WTC11 (cell line): Measurements from ENCODE around the gene GID4. TPM values are rescaled to one million over a fixed set of nuclear protein-coding genes. Genes with fewer than 3 reads are reported as not detected.

Experiments used
- ATAC-seq: fragments of 200-7000 bp; cut with Tn5 transposase; 2 replicates; pipeline ENCODE4 v1.10.0; 2021; ENCODE audit warnings: mild to moderate bottlenecking, moderate library complexity
- CTCF ChIA-PET: fragments of 300-600 bp; sonication (Branson Sonifier 250); formaldehyde crosslinking; loops from one replicate; lab custom pipeline; 2021; ENCODE audit warnings: antibody characterized with exemption; lab: Charles Lee
- POLR2A ChIA-PET: fragments of 350-600 bp; sonication (Branson Sonifier 250); formaldehyde crosslinking; loops from one replicate; lab custom pipeline; 2021; ENCODE audit warnings: antibody characterized with exemption; lab: Charles Lee
- DNase-seq: peaks from one replicate; pipeline ENCODE4 v3.0.0; 2021; ENCODE audit warnings: low spot score
- H3K27ac Mint-ChIP-seq: 2 replicates; pipeline ENCODE4 v1.8.0; 2021; ENCODE audit warnings: mixed read lengths
- H3K27me3 Mint-ChIP-seq: 2 replicates; pipeline ENCODE4 v1.8.0; 2021; ENCODE audit warnings: low read depth, mild to moderate bottlenecking, moderate library complexity, mixed read lengths
- H3K36me3 Mint-ChIP-seq: 2 replicates; pipeline ENCODE4 v1.8.0; 2021; ENCODE audit warnings: mixed read lengths
- H3K4me1 Mint-ChIP-seq: 2 replicates; pipeline ENCODE4 v1.8.0; 2022; ENCODE audit warnings: mixed read lengths
- H3K4me3 Mint-ChIP-seq: 2 replicates; pipeline ENCODE4 v1.8.0; 2021; ENCODE audit warnings: mild to moderate bottlenecking, moderate library complexity, mixed read lengths
- H3K9me3 Mint-ChIP-seq: 2 replicates; pipeline ENCODE4 v1.8.0; 2021; ENCODE audit warnings: mixed read lengths
- ATF1 ChIP-seq: sonication (generic); formaldehyde crosslinking; IDR thresholded peaks from 2 replicates; pipeline ENCODE4 v1.8.1; 2023; ENCODE audit warnings: mild to moderate bottlenecking, moderate library complexity, missing genetic modification reagents
- CREM ChIP-seq: sonication (generic); formaldehyde crosslinking; IDR thresholded peaks from 2 replicates; pipeline ENCODE4 v1.8.1; 2022; ENCODE audit warnings: mild to moderate bottlenecking, missing genetic modification reagents, moderate library complexity
- FOXJ3 ChIP-seq: sonication (generic); formaldehyde crosslinking; IDR thresholded peaks from 2 replicates; pipeline ENCODE4 v1.9.0; 2021; ENCODE audit warnings: missing genetic modification reagents, mild to moderate bottlenecking, borderline replicate concordance
- FOXP4 ChIP-seq: sonication (generic); formaldehyde crosslinking; IDR thresholded peaks from 2 replicates; pipeline ENCODE4 v1.8.0; 2022; ENCODE audit warnings: mild to moderate bottlenecking, missing genetic modification reagents
- GRHL2 ChIP-seq: fragments of 250-450 bp; sonication (Bioruptor Pico); IDR thresholded peaks from 2 replicates; pipeline ENCODE4 v1.8.0; 2022; ENCODE audit warnings: mild to moderate bottlenecking, moderate library complexity; ENCODE audit not compliant: insufficient replicate concordance, severe bottlenecking
- KAT7 ChIP-seq: sonication (generic); formaldehyde crosslinking; IDR thresholded peaks from 2 replicates; pipeline ENCODE4 v1.8.1; 2023; ENCODE audit warnings: missing genetic modification reagents, mild to moderate bottlenecking, borderline replicate concordance
- MXD4 ChIP-seq: fragments of 250-450 bp; sonication (Bioruptor Pico); IDR thresholded peaks from 2 replicates; pipeline ENCODE4 v1.8.0; 2021; ENCODE audit warnings: mild to moderate bottlenecking, moderate library complexity, borderline replicate concordance
- NR3C1 ChIP-seq: sonication (generic); formaldehyde crosslinking; conservative IDR thresholded peaks from 2 replicates; pipeline ENCODE4 v1.8.1; 2023; ENCODE audit warnings: low read depth, mild to moderate bottlenecking, missing genetic modification reagents
- SMAD3 ChIP-seq: sonication (generic); formaldehyde crosslinking; IDR thresholded peaks from 2 replicates; pipeline ENCODE4 v1.8.0; 2022; ENCODE audit warnings: missing genetic modification reagents, mild to moderate bottlenecking, borderline replicate concordance
- SMAD4 ChIP-seq: sonication (generic); formaldehyde crosslinking; IDR thresholded peaks from 2 replicates; pipeline ENCODE4 v1.8.0; 2022; ENCODE audit warnings: mild to moderate bottlenecking, missing genetic modification reagents
- SOX15 ChIP-seq: fragments of 250-450 bp; sonication (Bioruptor Pico); IDR thresholded peaks from 2 replicates; pipeline ENCODE4 v1.9.0; 2021; ENCODE audit warnings: mild to moderate bottlenecking
- TP53 ChIP-seq: sonication (generic); formaldehyde crosslinking; IDR thresholded peaks from 2 replicates; pipeline ENCODE4 v1.8.1; 2023; ENCODE audit warnings: mild to moderate bottlenecking, missing genetic modification reagents
- USF2 ChIP-seq: sonication (generic); formaldehyde crosslinking; IDR thresholded peaks from 2 replicates; pipeline ENCODE4 v1.8.1; 2023; ENCODE audit warnings: mild to moderate bottlenecking, missing genetic modification reagents, moderate library complexity
- ZBTB21 ChIP-seq: sonication (generic); formaldehyde crosslinking; IDR thresholded peaks from 2 replicates; pipeline ENCODE4 v1.8.1; 2023; ENCODE audit warnings: mild to moderate bottlenecking, missing genetic modification reagents, borderline replicate concordance
- ZNF219 ChIP-seq: sonication (generic); formaldehyde crosslinking; IDR thresholded peaks from 2 replicates; pipeline ENCODE4 v1.8.0; 2023; ENCODE audit warnings: missing genetic modification reagents, mild to moderate bottlenecking, borderline replicate concordance
- ZNF425 ChIP-seq: fragments of 250-450 bp; sonication (Bioruptor Pico); conservative IDR thresholded peaks from 2 replicates; pipeline ENCODE4 v1.9.0; 2021; ENCODE audit warnings: mild to moderate bottlenecking
- total RNA-seq: library from RNA; stranded (reverse); gene quantifications from 3 replicates; pipeline ENCODE4 v1.2.3, GENCODE V29; 2021
- TF ChIP-seq, protein P1 (sequence below): sonication (generic); formaldehyde crosslinking; IDR thresholded peaks from 2 replicates; pipeline ENCODE4 v1.8.1; 2023; ENCODE audit warnings: mild to moderate bottlenecking, moderate library complexity, missing genetic modification reagents
- TF ChIP-seq, protein P2 (sequence below): fragments of 250-450 bp; sonication (Bioruptor Pico); IDR thresholded peaks from 2 replicates; pipeline ENCODE4 v1.9.0; 2021; ENCODE audit warnings: mild to moderate bottlenecking
- TF ChIP-seq, protein P3 (sequence below): fragments of 250-450 bp; sonication (Bioruptor Pico); IDR thresholded peaks from 2 replicates; pipeline ENCODE4 v1.9.0; 2021; ENCODE audit warnings: moderate library complexity, mild to moderate bottlenecking, inconsistent platforms, borderline replicate concordance

GID4 gene
- total RNA-seq, 1 experiment from 2014 or later: 16.0 TPM

- H3K36me3 Mint-ChIP-seq: peaks cover 6% of the 10 kb centered on the region; the same call in 1 of the 2 replicates
- no peak for ATAC-seq
- CTCF ChIA-PET: no interaction called here
- DNase-seq: no peak
- H3K4me3 Mint-ChIP-seq: no peak overlapping the region
- no peaks in the 10 kb centered on the region for H3K4me1 Mint-ChIP-seq
- POLR2A ChIA-PET: no interaction called here
- no peak for TF ChIP-seq MXD4 (CRISPR knock-in tag)
- TF ChIP-seq TP53: no peak
- no peak for TF ChIP-seq ZBTB21
- TF ChIP-seq CREM (CRISPR knock-in tag): no peak
- TF ChIP-seq USF2 (CRISPR knock-in tag): no peak
- no peak for TF ChIP-seq ZNF219 (CRISPR knock-in tag)
- no peak for TF ChIP-seq SMAD3 (CRISPR knock-in tag)
- no peak for TF ChIP-seq FOXJ3
- no peak for TF ChIP-seq KAT7 (CRISPR knock-in tag)
- TF ChIP-seq GRHL2 (CRISPR knock-in tag): no peak
- TF ChIP-seq, protein P1, sequence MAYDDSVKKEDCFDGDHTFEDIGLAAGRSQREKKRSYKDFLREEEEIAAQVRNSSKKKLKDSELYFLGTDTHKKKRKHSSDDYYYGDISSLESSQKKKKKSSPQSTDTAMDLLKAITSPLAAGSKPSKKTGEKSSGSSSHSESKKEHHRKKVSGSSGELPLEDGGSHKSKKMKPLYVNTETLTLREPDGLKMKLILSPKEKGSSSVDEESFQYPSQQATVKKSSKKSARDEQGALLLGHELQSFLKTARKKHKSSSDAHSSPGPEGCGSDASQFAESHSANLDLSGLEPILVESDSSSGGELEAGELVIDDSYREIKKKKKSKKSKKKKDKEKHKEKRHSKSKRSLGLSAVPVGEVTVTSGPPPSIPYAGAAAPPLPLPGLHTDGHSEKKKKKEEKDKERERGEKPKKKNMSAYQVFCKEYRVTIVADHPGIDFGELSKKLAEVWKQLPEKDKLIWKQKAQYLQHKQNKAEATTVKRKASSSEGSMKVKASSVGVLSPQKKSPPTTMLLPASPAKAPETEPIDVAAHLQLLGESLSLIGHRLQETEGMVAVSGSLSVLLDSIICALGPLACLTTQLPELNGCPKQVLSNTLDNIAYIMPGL (CRISPR knock-in tag): no peak
- TF ChIP-seq ATF1: no peak
- no peak for TF ChIP-seq SMAD4 (CRISPR knock-in tag)
- TF ChIP-seq, protein P2, sequence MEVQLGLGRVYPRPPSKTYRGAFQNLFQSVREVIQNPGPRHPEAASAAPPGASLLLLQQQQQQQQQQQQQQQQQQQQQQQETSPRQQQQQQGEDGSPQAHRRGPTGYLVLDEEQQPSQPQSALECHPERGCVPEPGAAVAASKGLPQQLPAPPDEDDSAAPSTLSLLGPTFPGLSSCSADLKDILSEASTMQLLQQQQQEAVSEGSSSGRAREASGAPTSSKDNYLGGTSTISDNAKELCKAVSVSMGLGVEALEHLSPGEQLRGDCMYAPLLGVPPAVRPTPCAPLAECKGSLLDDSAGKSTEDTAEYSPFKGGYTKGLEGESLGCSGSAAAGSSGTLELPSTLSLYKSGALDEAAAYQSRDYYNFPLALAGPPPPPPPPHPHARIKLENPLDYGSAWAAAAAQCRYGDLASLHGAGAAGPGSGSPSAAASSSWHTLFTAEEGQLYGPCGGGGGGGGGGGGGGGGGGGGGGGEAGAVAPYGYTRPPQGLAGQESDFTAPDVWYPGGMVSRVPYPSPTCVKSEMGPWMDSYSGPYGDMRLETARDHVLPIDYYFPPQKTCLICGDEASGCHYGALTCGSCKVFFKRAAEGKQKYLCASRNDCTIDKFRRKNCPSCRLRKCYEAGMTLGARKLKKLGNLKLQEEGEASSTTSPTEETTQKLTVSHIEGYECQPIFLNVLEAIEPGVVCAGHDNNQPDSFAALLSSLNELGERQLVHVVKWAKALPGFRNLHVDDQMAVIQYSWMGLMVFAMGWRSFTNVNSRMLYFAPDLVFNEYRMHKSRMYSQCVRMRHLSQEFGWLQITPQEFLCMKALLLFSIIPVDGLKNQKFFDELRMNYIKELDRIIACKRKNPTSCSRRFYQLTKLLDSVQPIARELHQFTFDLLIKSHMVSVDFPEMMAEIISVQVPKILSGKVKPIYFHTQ (CRISPR knock-in tag): no peak
- TF ChIP-seq ZNF425: no peak
- TF ChIP-seq, protein P3, sequence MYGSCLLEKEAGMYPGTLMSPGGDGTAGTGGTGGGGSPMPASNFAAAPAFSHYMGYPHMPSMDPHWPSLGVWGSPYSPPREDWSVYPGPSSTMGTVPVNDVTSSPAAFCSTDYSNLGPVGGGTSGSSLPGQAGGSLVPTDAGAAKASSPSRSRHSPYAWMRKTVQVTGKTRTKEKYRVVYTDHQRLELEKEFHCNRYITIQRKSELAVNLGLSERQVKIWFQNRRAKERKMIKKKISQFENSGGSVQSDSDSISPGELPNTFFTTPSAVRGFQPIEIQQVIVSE: no peak
- TF ChIP-seq FOXP4 (CRISPR knock-in tag): no peak
- no peak for TF ChIP-seq SOX15 (CRISPR knock-in tag)
- no peak for TF ChIP-seq NR3C1 (CRISPR knock-in tag)
- no peaks in the 10 kb centered on the region for H3K27me3 Mint-ChIP-seq
- H3K9me3 Mint-ChIP-seq: no peaks in the 10 kb centered on the region
- no peak overlapping the region for H3K27ac Mint-ChIP-seq
Observed at GRCh38 chr17:18105027-18105426, 65.8 kb downstream of the GID4 start.
